IMR-90 (cell line): ENCODE results near the gene GIT2. TPM values are rescaled to one million over a fixed set of nuclear protein-coding genes. Genes with fewer than 3 reads are reported as not detected.

Source experiments
- ATAC-seq: fragments of 200-7000 bp; cut with Tn5 transposase; 2 replicates; pipeline ENCODE4 v1.9.1; 2020; ENCODE audit warnings: low read depth, mild to moderate bottlenecking, moderate library complexity
- BruUV-seq: library from RNA; stranded (reverse); fragments of 400-500 nt; replicated peaks from 2 replicates; lab custom pipeline; 2021; lab: Mats Ljungman, UMichigan
- CTCF ChIA-PET: fragments of 300-600 bp; formaldehyde crosslinking; extraction: SDS; loops from one replicate; lab custom pipeline; 2021; ENCODE audit warnings: antibody characterized with exemption; lab: Yijun Ruan, JAX
- POLR2A ChIA-PET: fragments of 300-600 bp; sonication (Branson Sonifier 250); formaldehyde crosslinking; loops from one replicate; lab custom pipeline; 2022; ENCODE audit warnings: antibody characterized with exemption; ENCODE audit not compliant: unreplicated experiment; lab: Charles Lee
- DNase-seq: peaks from one replicate; pipeline ENCODE4 v3.0.0; 2013
- H2AFZ ChIP-seq: replicated peaks from 2 replicates; pipeline ENCODE3; 2013; ENCODE audit warnings: low read length, mild to moderate bottlenecking; ENCODE audit not compliant: poor library complexity
- H2AK5ac ChIP-seq: 2 replicates; pipeline ENCODE4 v1.6.1; 2013; ENCODE audit warnings: low read depth, low read length, inconsistent platforms
- H2AK9ac ChIP-seq: replicated peaks from 2 replicates; pipeline ENCODE3; 2013; ENCODE audit warnings: mild to moderate bottlenecking, low read depth, low read length, moderate library complexity; ENCODE audit not compliant: poor library complexity
- H2BK120ac ChIP-seq: 2 replicates; pipeline ENCODE4 v1.6.1; 2013; ENCODE audit warnings: low read depth, low read length, inconsistent platforms
- H2BK15ac ChIP-seq: 3 replicates; pipeline ENCODE4 v1.6.1; 2013; ENCODE audit warnings: low read depth, low read length, inconsistent platforms
- H2BK20ac ChIP-seq: 2 replicates; pipeline ENCODE4 v1.6.1; 2013; ENCODE audit warnings: low read depth, mild to moderate bottlenecking, inconsistent platforms, low read length, moderate library complexity
- H2BK5ac ChIP-seq: 2 replicates; pipeline ENCODE4 v1.6.1; 2013; ENCODE audit warnings: mild to moderate bottlenecking, low read depth, low read length, inconsistent platforms; ENCODE audit not compliant: poor library complexity, severe bottlenecking
- H3K14ac ChIP-seq: replicated peaks from 2 replicates; pipeline ENCODE4 v1.6.1; 2013; ENCODE audit warnings: low read depth, low read length, inconsistent platforms
- H3K18ac ChIP-seq: 2 replicates; pipeline ENCODE4 v1.6.1; 2013; ENCODE audit warnings: low read depth, low read length, control low read depth
- H3K23ac ChIP-seq: 2 replicates; pipeline ENCODE4 v1.6.1; 2013; ENCODE audit warnings: low read depth, low read length, inconsistent platforms
- H3K27ac ChIP-seq: 2 replicates; pipeline ENCODE4 v1.5.1; 2013; ENCODE audit warnings: mild to moderate bottlenecking, control low read depth, low read length; ENCODE audit not compliant: insufficient read depth
- H3K27me3 ChIP-seq: 2 replicates; pipeline ENCODE4 v1.6.1; 2013; ENCODE audit warnings: low read length; ENCODE audit not compliant: control insufficient read depth, insufficient read depth
- H3K36me3 ChIP-seq: 2 replicates; pipeline ENCODE4 v1.6.1; 2013; ENCODE audit warnings: low read length, mixed read lengths; ENCODE audit not compliant: control insufficient read depth, insufficient read depth
- H3K4ac ChIP-seq: 2 replicates; pipeline ENCODE4 v1.6.1; 2013; ENCODE audit warnings: low read depth, low read length, inconsistent platforms
- H3K4me1 ChIP-seq: 2 replicates; pipeline ENCODE4 v1.6.1; 2013; ENCODE audit warnings: low read length, mixed read lengths; ENCODE audit not compliant: control insufficient read depth, insufficient read depth
- H3K4me2 ChIP-seq: 2 replicates; pipeline ENCODE4 v1.6.1; 2013; ENCODE audit warnings: low read depth, mild to moderate bottlenecking, control low read depth, low read length, moderate library complexity
- H3K4me3 ChIP-seq: 2 replicates; pipeline ENCODE4 v1.5.1; 2013; ENCODE audit warnings: low read depth, mild to moderate bottlenecking, control low read depth, low read length, moderate library complexity; ENCODE audit not compliant: insufficient read depth
- H3K56ac ChIP-seq: 2 replicates; pipeline ENCODE4 v1.6.1; 2013; ENCODE audit warnings: low read length, inconsistent platforms; ENCODE audit not compliant: insufficient read depth; ENCODE audit errors: extremely low read depth
- H3K79me1 ChIP-seq, 2 experiments: 2 replicates each; pipeline ENCODE4 v1.6.1; 2013; ENCODE audit warnings: low read length in 2 of 2, inconsistent platforms in 1 of 2, low read depth in 1 of 2
- H3K9ac ChIP-seq: 2 replicates; pipeline ENCODE4 v1.6.1; 2013; ENCODE audit warnings: low read depth, low read length, control low read depth
- H3K9me1 ChIP-seq: 2 replicates; pipeline ENCODE4 v1.6.1; 2013; ENCODE audit warnings: low read length, inconsistent platforms; ENCODE audit not compliant: insufficient read depth
- H3K9me3 ChIP-seq: 2 replicates; pipeline ENCODE4 v1.6.1; 2013; ENCODE audit warnings: low read length; ENCODE audit not compliant: control insufficient read depth, insufficient read depth
- H4K20me1 ChIP-seq: 2 replicates; pipeline ENCODE4 v1.6.1; 2013; ENCODE audit warnings: low read length, inconsistent platforms; ENCODE audit not compliant: insufficient read depth
- H4K5ac ChIP-seq: 2 replicates; pipeline ENCODE4 v1.6.1; 2013; ENCODE audit warnings: mild to moderate bottlenecking, low read depth, low read length, control low read depth
- H4K8ac ChIP-seq, 2 experiments: 2 replicates each; pipeline ENCODE4 v1.6.1; 2013; ENCODE audit warnings: low read depth in 2 of 2, low read length in 2 of 2, control low read depth in 1 of 2, inconsistent platforms in 1 of 2
- H4K91ac ChIP-seq: 2 replicates; pipeline ENCODE4 v1.6.1; 2013; ENCODE audit warnings: low read depth, low read length, inconsistent platforms; ENCODE audit not compliant: insufficient read depth
- BHLHE40 ChIP-seq: fragments of 150-350 bp; IDR thresholded peaks from 2 replicates; pipeline ENCODE4 v1.6.1; 2016; ENCODE audit warnings: mild to moderate bottlenecking, low read depth, low read length
- CEBPB ChIP-seq: IDR thresholded peaks from 2 replicates; pipeline ENCODE4 v1.6.1; 2012; ENCODE audit warnings: low read depth, low read length, improper control_type of control experiment
- CHD1 ChIP-seq: IDR thresholded peaks from 2 replicates; pipeline ENCODE4 v1.6.1; 2012; ENCODE audit warnings: low read depth, low read length, improper control_type of control experiment
- CTCF ChIP-seq: conservative IDR thresholded peaks from 2 replicates; pipeline ENCODE4 v1.5.1; 2012; ENCODE audit warnings: mild to moderate bottlenecking, low read depth, low read length, improper control_type of control experiment
- ELK1 ChIP-seq: fragments of 150-350 bp; IDR thresholded peaks from 2 replicates; pipeline ENCODE4 v1.6.1; 2016; ENCODE audit warnings: low read depth, mild to moderate bottlenecking, low read length, moderate library complexity, borderline replicate concordance
- FOS ChIP-seq: fragments of 150-350 bp; IDR thresholded peaks from 2 replicates; pipeline ENCODE4 v1.6.1; 2016; ENCODE audit warnings: low read depth, low read length
- MAFK ChIP-seq: IDR thresholded peaks from 2 replicates; pipeline ENCODE4 v1.6.1; 2012; ENCODE audit warnings: low read depth, low read length, improper control_type of control experiment
- MXI1 ChIP-seq: IDR thresholded peaks from 2 replicates; pipeline ENCODE4 v1.6.1; 2012; ENCODE audit warnings: low read depth, mild to moderate bottlenecking, low read length, moderate library complexity, borderline replicate concordance
- NFE2L2 ChIP-seq: fragments of 150-350 bp; IDR thresholded peaks from 2 replicates; pipeline ENCODE4 v1.6.1; 2016; ENCODE audit warnings: low read depth, mild to moderate bottlenecking, low read length
- POLR2A ChIP-seq: IDR thresholded peaks from 2 replicates; pipeline ENCODE4 v1.6.1; 2012; ENCODE audit warnings: mild to moderate bottlenecking, low read depth, low read length
- RAD21 ChIP-seq: IDR thresholded peaks from 2 replicates; pipeline ENCODE4 v1.6.1; 2012; ENCODE audit warnings: low read length, improper control_type of control experiment
- RCOR1 ChIP-seq: IDR thresholded peaks from 2 replicates; pipeline ENCODE4 v1.6.1; 2012; ENCODE audit warnings: mild to moderate bottlenecking, low read length, improper control_type of control experiment; ENCODE audit not compliant: insufficient replicate concordance
- RFX5 ChIP-seq: IDR thresholded peaks from 2 replicates; pipeline ENCODE4 v1.8.0; 2012; ENCODE audit warnings: low read depth, mild to moderate bottlenecking, low read length, moderate library complexity
- SMC3 ChIP-seq: fragments of 150-350 bp; IDR thresholded peaks from 2 replicates; pipeline ENCODE4 v1.6.1; 2016; ENCODE audit warnings: low read depth, mild to moderate bottlenecking, antibody characterized with exemption, low read length, moderate library complexity
- USF2 ChIP-seq: fragments of 150-350 bp; IDR thresholded peaks from 2 replicates; pipeline ENCODE4 v1.6.1; 2017; ENCODE audit warnings: mild to moderate bottlenecking, antibody characterized with exemption, low read length, low read depth
- WGBS, 2 experiments: methylation state at CpG; one replicate each; pipeline versions ENCODE4 v1.1.5 to v1.1.7; 2013; ENCODE audit warnings: missing lambda C conversion rate in 2 of 2; ENCODE audit not compliant: insufficient read length in 1 of 2; ENCODE audit errors: extremely low coverage in 2 of 2; 5-methylcytosine and 5-hydroxymethylcytosine counted together
- dilution Hi-C: fragments of 300-500 bp; cut with HindIII; formaldehyde crosslinking; loops from one replicate; pipeline ENCODE4 v1.14.3; 2018; ENCODE audit warnings: low sequenced_read_pairs; ENCODE audit not compliant: unreplicated experiment
- in situ Hi-C: fragments of 300-500 bp; cut with MboI; formaldehyde crosslinking; loops from 3 replicates; pipeline ENCODE4 v1.14.3; 2019; ENCODE audit warnings: low sequenced_read_pairs, inconsistent platforms, mixed read lengths
- intact Hi-C: fragments of 100-400 bp; cut with micrococcal nuclease; formaldehyde crosslinking; loops from 2 replicates; pipeline ENCODE4 v1.10.0; 2022
- polyA plus RNA-seq, 3 experiments: library from polyadenylated mRNA; depleted of rRNA; stranded (reverse); fragments of >200 nt; gene quantifications; 2 replicates each; pipeline ENCODE4 v1.2.3, GENCODE V29; 2012; ENCODE audit warnings: low replicate concordance in 1 of 3
- total RNA-seq: library from RNA; depleted of rRNA; stranded (reverse); fragments of >200 nt; gene quantifications from 2 replicates; pipeline ENCODE4 v1.2.3, GENCODE V29; 2012

The GIT2 gene
- total and polyA plus RNA-seq, 2 of the 4 experiments (the other 2 are of a cell fraction) = 48.0 to 71.9 TPM

GRCh38 chr12:109994401-109995175 lies 1.6 kb downstream of the GIT2 start:
- BruUV-seq = TSS peak; percentile 27
- peaks cover 19 to 63% of the 10 kb centered on the region in 2 experiments for H3K79me1 ChIP-seq
- H3K27ac ChIP-seq = no peak overlapping the region
- peak overlapping the region; percentile 98 for H3K4me2 ChIP-seq
- H2AFZ ChIP-seq = no peak overlapping the region
- peaks cover 8% of the 10 kb centered on the region for H3K9me1 ChIP-seq
- no peak overlapping the region for H2BK120ac ChIP-seq
- H3K23ac ChIP-seq = peak overlapping the region; percentile 96
- no CpG with 5 or more reads among the region's 6 CpGs for WGBS, 2 experiments
- dilution Hi-C loops (no loop called here), in situ Hi-C loops (no loop called here), intact Hi-C loops (loop anchor here (5.0 kb wide), 2 partner anchors 47 to 62 kb away; no protein-coding TSS in a partner anchor)
- H3K4me1 ChIP-seq = peaks cover 11% of the 10 kb centered on the region; the same call in 1 of the 2 replicates
- POLR2A ChIA-PET = no interaction called here
- peak overlapping the region in 1 of 2 experiments; percentile 6; a peak in 2 of 4 replicates for H4K8ac ChIP-seq
- H3K4me3 ChIP-seq = peak overlapping the region; percentile 85
- peaks cover 21% of the 10 kb centered on the region; the same call in 1 of the 2 replicates for H4K20me1 ChIP-seq
- H3K14ac ChIP-seq = no peak overlapping the region; the same call in 1 of the 2 replicates
- H2BK15ac ChIP-seq = no peak overlapping the region
- no peak overlapping the region; the same call in 1 of the 2 replicates for H3K4ac ChIP-seq
- H3K27me3 ChIP-seq = no peaks in the 10 kb centered on the region
- peaks cover 6% of the 10 kb centered on the region for H3K36me3 ChIP-seq
- no peak overlapping the region for H3K18ac ChIP-seq
- no peak overlapping the region; the same call in 1 of the 2 replicates for H3K9ac ChIP-seq
- no peak overlapping the region for H4K5ac ChIP-seq
- no peak for ATAC-seq
- H3K56ac ChIP-seq = no peak overlapping the region
- DNase-seq = no peak
- CTCF ChIA-PET = interaction anchor here (0.7 kb wide), 1 partner anchor 97 kb away, joined by 3 read pairs; no protein-coding TSS in a partner anchor
- H2BK20ac ChIP-seq = no peak overlapping the region
- H4K91ac ChIP-seq = no peak overlapping the region
- H2AK9ac ChIP-seq = no peak overlapping the region
- H2AK5ac ChIP-seq = no peak overlapping the region
- H3K9me3 ChIP-seq = no peaks in the 10 kb centered on the region
- peak overlapping the region; percentile 86 for H2BK5ac ChIP-seq
- TF ChIP-seq BHLHE40 (no peak), CTCF (no peak), NFE2L2 (no peak), MAFK (no peak), SMC3 (no peak), CEBPB (no peak), POLR2A (no peak), CHD1 (no peak), USF2 (no peak), RCOR1 (no peak), FOS (no peak), MXI1 (no peak), RFX5 (no peak), ELK1 (no peak), RAD21 (no peak)
